Measurements from ENCODE around the gene PLSCR3. TPM values are rescaled to one million over a fixed set of nuclear protein-coding genes. Genes with fewer than 3 reads are reported as not detected.
A peak's percentile ranks its signal among the peaks of the same experiment; 100 is the strongest.

The PLSCR3 gene
- polyA plus RNA-seq (ENCODE audit: insufficient read length): 27.8 TPM
- long read RNA-seq, donor 1, transcript PLSCR3-202 (8 exons, 2,067 nt): major isoform, 12 of 22 reads
- long read RNA-seq, donor 1, transcript PLSCR3-212 (7 exons, 1,965 nt): minor isoform, 6 of 22 reads
- long read RNA-seq, donor 1, partial matches to known transcripts: 0 of 22 reads
- long read RNA-seq, donor 1, other reads (novel, unspliced or antisense): 0 of 22 reads
- long read RNA-seq, donor 2, transcript PLSCR3-202 (8 exons, 2,067 nt): major isoform, 10 of 22 reads
- long read RNA-seq, donor 2, transcript PLSCR3-209 (8 exons, 2,032 nt): minor isoform, 8 of 22 reads
- long read RNA-seq, donor 2, partial matches to known transcripts: 0 of 22 reads
- long read RNA-seq, donor 2, other reads (novel, unspliced or antisense): 0 of 22 reads
- long read RNA-seq, donor 3, partial matches to known transcripts: 0 of 7 reads
- long read RNA-seq, donor 3, other reads (novel, unspliced or antisense): 0 of 7 reads
- long read RNA-seq, donor 4, partial matches to known transcripts: 0 of 1 reads
- long read RNA-seq, donor 4, other reads (novel, unspliced or antisense): 0 of 1 reads
- long read RNA-seq, donor 5, transcript PLSCR3-209 (8 exons, 2,032 nt): minor isoform, 5 of 19 reads
- long read RNA-seq, donor 5, transcript PLSCR3-202 (8 exons, 2,067 nt): major isoform, 7 of 19 reads
- long read RNA-seq, donor 5, partial matches to known transcripts: 0 of 19 reads
- long read RNA-seq, donor 5, other reads (novel, unspliced or antisense): 0 of 19 reads
- long read RNA-seq, donor 6, transcript PLSCR3-202 (8 exons, 2,067 nt): major isoform, 8 of 20 reads
- long read RNA-seq, donor 6, partial matches to known transcripts: 5 of 20 reads
- long read RNA-seq, donor 6, other reads (novel, unspliced or antisense): 0 of 20 reads
- long read RNA-seq, donor 7, transcript PLSCR3-212 (7 exons, 1,965 nt): minor isoform, 5 of 18 reads
- long read RNA-seq, donor 7, transcript PLSCR3-202 (8 exons, 2,067 nt): major isoform, 8 of 18 reads
- long read RNA-seq, donor 7, partial matches to known transcripts: 0 of 18 reads
- long read RNA-seq, donor 7, other reads (novel, unspliced or antisense): 0 of 18 reads
- long read RNA-seq, donor 8, partial matches to known transcripts: 0 of 6 reads
- long read RNA-seq, donor 8, other reads (novel, unspliced or antisense): 0 of 6 reads

- DNase-seq: peak; percentile 82
Observed at GRCh38 chr17:7394452-7395191, at the start of gene PLSCR3. PLSCR3 (minus strand) TSS chr17:7394525; CDS start chr17:7394110, 415 bp downstream.

GRCh38 chr17:7443499-7444485 lies 49.5 kb upstream of the PLSCR3 start:
- no peak for DNase-seq

- DNase-seq: no peak
Observed at GRCh38 chr17:7442142-7442541, 47.8 kb upstream of the PLSCR3 start.

GRCh38 chr17:7441266-7441665 lies 46.9 kb upstream of the PLSCR3 start:
- DNase-seq: no peak

- no peak for DNase-seq
Observed at GRCh38 chr17:7440834-7441195, 46.5 kb upstream of the PLSCR3 start.

GRCh38 chr17:7440113-7440833 lies 45.9 kb upstream of the PLSCR3 start:
- DNase-seq: no peak

GRCh38 chr17:7439462-7440112 lies 45.3 kb upstream of the PLSCR3 start, which contains the start of gene FGF11:
FGF11 (plus strand) TSS chr17:7439512; CDS start chr17:7439621, 109 bp downstream.
- DNase-seq: no peak

GRCh38 chr17:7438656-7439460 lies 44.5 kb upstream of the PLSCR3 start:
- DNase-seq: no peak

GRCh38 chr17:7437950-7438614 lies 43.8 kb upstream of the PLSCR3 start:
- no peak for DNase-seq

GRCh38 chr17:7437369-7437863 lies 43.1 kb upstream of the PLSCR3 start:
- no peak for DNase-seq

GRCh38 chr17:7436556-7437368 lies 42.4 kb upstream of the PLSCR3 start:
- DNase-seq: peak; percentile 79

- no peak for DNase-seq
Observed at GRCh38 chr17:7435676-7436555, 41.6 kb upstream of the PLSCR3 start.

GRCh38 chr17:7432296-7432695 lies 38.0 kb upstream of the PLSCR3 start:
- DNase-seq: no peak

GRCh38 chr17:7431231-7431630 lies 36.9 kb upstream of the PLSCR3 start:
- DNase-seq: no peak

- DNase-seq: no peak
Observed at GRCh38 chr17:7429722-7430121, 35.4 kb upstream of the PLSCR3 start.

Measured in left kidney (tissue), 8 donors.